ENCODE measurements around the gene KCNAB1. TPM values are rescaled to one million over a fixed set of nuclear protein-coding genes. Genes with fewer than 3 reads are reported as not detected.

Gene KCNAB1
- total and polyA plus RNA-seq, 12 donors = 1.4 to 5.0 (median 2.5) TPM

- DNase-seq = no peak
- H3K27ac ChIP-seq = peak overlapping the region in 5 of 10 donors; percentile 4 to 72 (median 30)
- ATAC-seq = peak in 5 of 8 donors; percentile 3 to 19 (median 15)
- H3K9me3 ChIP-seq = no peaks in the 10 kb centered on the region
- H3K27me3 ChIP-seq = no peaks in the 10 kb centered on the region
- no peak for TF ChIP-seq CTCF (IDR thresholded peaks at IDR 0.05)
- peaks cover 0 to 36% (median 6%) of the 10 kb centered on the region in 9 donors for H3K36me3 ChIP-seq
- H3K4me1 ChIP-seq = peaks cover 2 to 32% (median 17%) of the 10 kb centered on the region in 9 donors
- WGBS, 2 donors = 79 to 83% methylated on average over 4 of the region's 4 CpGs
- intact Hi-C loops (cut with DNase I) = loop anchor here in 3 of 10 donors (5.0 to 10.0 kb wide), 3 partner anchors 139 to 552 kb away; partner anchors contain the start of gene TIPARP (in 1 of the 3)
- no peak overlapping the region for H3K4me3 ChIP-seq
Measured at GRCh38 chr3:156533205-156533604, 412.8 kb downstream of the KCNAB1 start.

GRCh38 chr3:156535162-156535627 lies 414.8 kb downstream of the KCNAB1 start:
- peak; percentile 25 to 73 for DNase-seq
- TF ChIP-seq CTCF (IDR thresholded peaks at IDR 0.05) = peak in 7 of 9 donors; percentile 12 to 56 (median 37)
- intact Hi-C loops (cut with DNase I) = loop anchor here in 3 of 10 donors (5.0 to 10.0 kb wide), 4 partner anchors 137 to 602 kb away; partner anchors contain the start of gene TIPARP (in 1 of the 3)
- WGBS, 2 donors = 14 to 18% methylated on average over 4 of the region's 4 CpGs
- peak; percentile 85 to 98 (median 94) for ATAC-seq
- no peaks in the 10 kb centered on the region for H3K9me3 ChIP-seq
- peak overlapping the region; percentile 19 to 73 (median 65) for H3K27ac ChIP-seq
- no peaks in the 10 kb centered on the region for H3K27me3 ChIP-seq
- peaks cover 0 to 55% (median 11%) of the 10 kb centered on the region in 9 donors for H3K36me3 ChIP-seq
- H3K4me1 ChIP-seq = peaks cover 2 to 32% (median 17%) of the 10 kb centered on the region in 9 donors
- no peak overlapping the region for H3K4me3 ChIP-seq

- Histone ChIP-seq H3K9me3 (no peaks in the 10 kb centered on the region), H3K36me3 (peaks cover 0 to 55% (median 11%) of the 10 kb centered on the region in 9 donors), H3K4me3 (no peak overlapping the region), H3K27me3 (no peaks in the 10 kb centered on the region), H3K4me1 (peaks cover 2 to 33% (median 17%) of the 10 kb centered on the region in 9 donors), H3K27ac (peak overlapping the region; percentile 1 to 73 (median 65))
- 99% methylated on average over 2 of the region's 2 CpGs for WGBS, 2 donors
- peak in 3 of 8 donors; percentile 3 to 28 (median 3) for ATAC-seq
- no peak for TF ChIP-seq CTCF (IDR thresholded peaks at IDR 0.05)
- DNase-seq = no peak
- intact Hi-C loops (cut with DNase I) = loop anchor here in 3 of 10 donors (5.0 to 10.0 kb wide), 4 partner anchors 137 to 602 kb away; partner anchors contain the start of gene TIPARP (in 1 of the 3)
Measured at GRCh38 chr3:156535798-156536197, 415.4 kb downstream of the KCNAB1 start.

GRCh38 chr3:156536524-156537316 lies 416.3 kb downstream of the KCNAB1 start:
- ATAC-seq (no peak), DNase-seq (no peak)
- no peak for TF ChIP-seq CTCF (IDR thresholded peaks at IDR 0.05)
- Histone ChIP-seq H3K27ac (peak overlapping the region in 1 of 10 donors; percentile 72), H3K36me3 (peaks cover 0 to 54% (median 11%) of the 10 kb centered on the region in 9 donors), H3K9me3 (no peaks in the 10 kb centered on the region), H3K4me1 (peaks cover 2 to 42% (median 18%) of the 10 kb centered on the region in 9 donors), H3K27me3 (no peaks in the 10 kb centered on the region), H3K4me3 (no peak overlapping the region)
- intact Hi-C loops (cut with DNase I) = loop anchor here in 3 of 10 donors (5.0 to 10.0 kb wide), 4 partner anchors 136 to 601 kb away; partner anchors contain the start of gene TIPARP (in 1 of the 3)
- 87 to 89% methylated on average over 6 of the region's 6 CpGs for WGBS, 2 donors
